Endothelial cell of umbilical vein (primary cell): ENCODE results near the gene ZSWIM4. TPM values are rescaled to one million over a fixed set of nuclear protein-coding genes. Genes with fewer than 3 reads are reported as not detected.

Source experiments
- BruUV-seq: library from RNA; stranded (reverse); fragments of 400-500 nt; replicated peaks from 2 replicates; lab custom pipeline; 2021; lab: Mats Ljungman, UMichigan
- CTCF ChIA-PET: fragments of 300-600, 350-600 bp; sonication (Branson Sonifier 250); formaldehyde crosslinking; loops from one replicate; lab custom pipeline; 2021; ENCODE audit warnings: antibody characterized with exemption, inconsistent platforms; lab: Charles Lee
- POLR2A ChIA-PET: fragments of 300-600, 350-600 bp; sonication (Branson Sonifier 250); formaldehyde crosslinking; loops from one replicate; lab custom pipeline; 2021; ENCODE audit warnings: antibody characterized with exemption, inconsistent platforms; lab: Charles Lee
- DNase-seq: peaks from one replicate; pipeline ENCODE4 v3.0.0-alpha.2; 2011; ENCODE audit warnings: low read depth, low spot score
- FAIRE-seq: peaks from 2 replicates; lab custom pipeline; 2011; peaks lifted over from hg19 to GRCh38; lab: Jason Lieb, UNC
- H2AFZ ChIP-seq: 2 replicates; pipeline ENCODE4 v1.6.0; 2012; ENCODE audit warnings: low read depth, low read length, control low read depth, inconsistent platforms
- H3K27ac ChIP-seq: 2 replicates; pipeline ENCODE4 v1.5.1; 2011; ENCODE audit warnings: low read depth, mild to moderate bottlenecking, control low read depth, low read length, moderate library complexity; ENCODE audit not compliant: insufficient read depth
- H3K27me3 ChIP-seq, 2 experiments: 2 replicates each; pipeline versions ENCODE4 v1.6.0 to v1.6.1; 2011; ENCODE audit warnings: low read length in 2 of 2, mixed read lengths in 1 of 2; ENCODE audit not compliant: control insufficient read depth in 2 of 2, insufficient read depth in 2 of 2
- H3K36me3 ChIP-seq, 2 experiments: 2 replicates in 1 of 2; 3 replicates in 1 of 2; pipeline ENCODE4 v1.5.1; 2011; ENCODE audit warnings: low read length in 2 of 2, mild to moderate bottlenecking in 1 of 2, moderate library complexity in 1 of 2; ENCODE audit not compliant: control insufficient read depth in 2 of 2, insufficient read depth in 2 of 2; ENCODE audit errors: extremely low read depth in 1 of 2
- H3K4me1 ChIP-seq: 3 replicates; pipeline ENCODE4 v1.5.1; 2011; ENCODE audit warnings: mild to moderate bottlenecking, low read length; ENCODE audit not compliant: control insufficient read depth, insufficient read depth; ENCODE audit errors: extremely low read depth
- H3K4me2 ChIP-seq: 2 replicates; pipeline ENCODE4 v1.6.1; 2011; ENCODE audit warnings: low read length, control low read depth, mixed read lengths; ENCODE audit not compliant: insufficient read depth
- H3K4me3 ChIP-seq, 3 experiments: fragments of 200-600 bp in 1 of 3; sonication (generic), shearing (Covaris generic) in 1 of 3; replicated peaks in 1 of 3; 2 replicates each; pipeline ENCODE4 v1.5.1; 2011 to 2016; ENCODE audit warnings: control low read depth in 3 of 3, low read length in 3 of 3, mild to moderate bottlenecking in 2 of 3, inconsistent platforms in 1 of 3, low read depth in 1 of 3, moderate library complexity in 1 of 3; ENCODE audit not compliant: insufficient read depth in 1 of 3
- H3K79me2 ChIP-seq: 2 replicates; pipeline ENCODE4 v1.6.0; 2012; ENCODE audit warnings: low read length, inconsistent platforms; ENCODE audit not compliant: control insufficient read depth, insufficient read depth
- H3K9ac ChIP-seq: replicated peaks from 2 replicates; pipeline ENCODE3; 2011; ENCODE audit warnings: low read length, control low read depth; ENCODE audit not compliant: insufficient read depth; ENCODE audit errors: extremely low read depth
- H3K9me1 ChIP-seq: replicated peaks from 3 replicates; pipeline ENCODE4 v1.6.0; 2011; ENCODE audit warnings: mild to moderate bottlenecking, low read length; ENCODE audit not compliant: control insufficient read depth, insufficient read depth; ENCODE audit errors: extremely low read depth
- H3K9me3 ChIP-seq: replicated peaks from 2 replicates; pipeline ENCODE4 v1.5.1; 2012; ENCODE audit warnings: low read length, inconsistent platforms; ENCODE audit not compliant: control insufficient read depth, insufficient read depth
- H4K20me1 ChIP-seq: replicated peaks from 2 replicates; pipeline ENCODE3; 2011; ENCODE audit warnings: mild to moderate bottlenecking, low read length; ENCODE audit not compliant: control insufficient read depth, insufficient read depth; ENCODE audit errors: extremely low read depth
- EZH2 ChIP-seq: IDR thresholded peaks from 2 replicates; pipeline ENCODE4 v1.6.1; 2012; ENCODE audit warnings: borderline replicate concordance, low read depth, mild to moderate bottlenecking, moderate library complexity, low read length, inconsistent platforms; ENCODE audit not compliant: severe bottlenecking
- FOS ChIP-seq: IDR thresholded peaks from 2 replicates; pipeline ENCODE4 v1.6.1; 2011; ENCODE audit warnings: mild to moderate bottlenecking, low read length, moderate library complexity, borderline replicate concordance; ENCODE audit not compliant: insufficient read depth
- GATA2 ChIP-seq: IDR thresholded peaks from 2 replicates; pipeline ENCODE4 v1.7.0; 2011; ENCODE audit warnings: low read depth, mild to moderate bottlenecking, moderate library complexity, mixed read lengths, low read length; ENCODE audit not compliant: insufficient read length, insufficient read depth
- JUN ChIP-seq: IDR thresholded peaks from 2 replicates; pipeline ENCODE4 v1.6.1; 2011; ENCODE audit warnings: borderline replicate concordance, low read depth; ENCODE audit not compliant: insufficient read length, insufficient read depth
- MYC ChIP-seq: IDR thresholded peaks from one replicate; pipeline ENCODE4 v1.6.1; 2011; ENCODE audit warnings: mild to moderate bottlenecking, low read depth, low read length
- POLR2A ChIP-seq: IDR thresholded peaks from 2 replicates; pipeline ENCODE4 v1.6.1; 2012; ENCODE audit warnings: low read depth, mild to moderate bottlenecking, control low read depth, low read length
- POLR2AphosphoS5 ChIP-seq: IDR thresholded peaks from 2 replicates; pipeline ENCODE4 v1.6.1; 2012; ENCODE audit warnings: low read depth, mild to moderate bottlenecking, control low read depth, low read length, moderate library complexity; ENCODE audit not compliant: insufficient read depth
- dilution Hi-C: fragments of 300-500 bp; cut with MboI; formaldehyde crosslinking; loops from one replicate; pipeline ENCODE4 v1.15.0; 2019; ENCODE audit warnings: low sequenced_read_pairs; ENCODE audit not compliant: extremely low pct_ligation_motif_present
- intact Hi-C: fragments of 100-400 bp; cut with micrococcal nuclease; formaldehyde crosslinking; loops from one replicate; pipeline ENCODE4 v1.10.0; 2022
- polyA plus RNA-seq, 4 experiments: library from polyadenylated mRNA; depleted of rRNA in 3 of 4; stranded (reverse) in 3 of 4; unstranded in 1 of 4; fragments of >200 nt; gene quantifications; 2 replicates each; pipeline versions ENCODE4 v1.2.1 to v1.2.3, GENCODE V29; 2011 to 2012; ENCODE audit warnings: missing spikeins in 1 of 4
- total RNA-seq: library from RNA; stranded (reverse); gene quantifications from 2 replicates; pipeline ENCODE4 v1.2.3, GENCODE V29; 2021
- TF ChIP-seq, protein P1 (sequence below): IDR thresholded peaks from 2 replicates; pipeline ENCODE4 v1.6.1; 2011; ENCODE audit not compliant: insufficient read depth, insufficient read length
- TF ChIP-seq, protein P2 (sequence below), 2 donors: IDR thresholded peaks; 1 replicate in 1 of 2; 2 replicates in 1 of 2; pipeline ENCODE4 v1.5.1; 2011; ENCODE audit warnings: low read length in 2 of 2, mild to moderate bottlenecking in 2 of 2, moderate library complexity in 2 of 2, control low read depth in 1 of 2, inconsistent platforms in 1 of 2, low read depth in 1 of 2; ENCODE audit not compliant: insufficient read depth in 1 of 2; ENCODE audit errors: extremely low read depth in 1 of 2

Gene ZSWIM4
- total and polyA plus RNA-seq, 2 donors (not counting 3 experiments of a cell fraction or from before 2014, with no cell fraction given): 12.7 to 26.6 TPM

- POLR2A ChIA-PET: interaction anchor here (0.8 kb wide), 1 partner anchor 10 kb away, joined by 3 read pairs; no protein-coding TSS in a partner anchor
- Histone ChIP-seq H3K4me2 (no peak overlapping the region), H3K27me3 (no peaks in the 10 kb centered on the region), H3K4me3 (no peak overlapping the region), H3K27ac (no peak overlapping the region), H4K20me1 (no peaks in the 10 kb centered on the region), H3K9ac (no peak overlapping the region), H3K36me3 (peaks cover 10 to 46% of the 10 kb centered on the region in 2 experiments), H2AFZ (no peak overlapping the region), H3K4me1 (no peaks in the 10 kb centered on the region), H3K9me1 (no peaks in the 10 kb centered on the region), H3K79me2 (no peaks in the 10 kb centered on the region), H3K9me3 (no peaks in the 10 kb centered on the region)
- DNase-seq (no peak), FAIRE-seq (no peak)
- intact Hi-C loops: no loop called here
- TF ChIP-seq POLR2A: no peak
- no peak for TF ChIP-seq MYC
- no peak for TF ChIP-seq GATA2
- TF ChIP-seq POLR2AphosphoS5: no peak
- no peak for TF ChIP-seq EZH2
- TF ChIP-seq, protein P1, sequence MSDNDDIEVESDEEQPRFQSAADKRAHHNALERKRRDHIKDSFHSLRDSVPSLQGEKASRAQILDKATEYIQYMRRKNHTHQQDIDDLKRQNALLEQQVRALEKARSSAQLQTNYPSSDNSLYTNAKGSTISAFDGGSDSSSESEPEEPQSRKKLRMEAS: no peak
- no peak for TF ChIP-seq FOS
- TF ChIP-seq JUN: no peak
- TF ChIP-seq, protein P2, sequence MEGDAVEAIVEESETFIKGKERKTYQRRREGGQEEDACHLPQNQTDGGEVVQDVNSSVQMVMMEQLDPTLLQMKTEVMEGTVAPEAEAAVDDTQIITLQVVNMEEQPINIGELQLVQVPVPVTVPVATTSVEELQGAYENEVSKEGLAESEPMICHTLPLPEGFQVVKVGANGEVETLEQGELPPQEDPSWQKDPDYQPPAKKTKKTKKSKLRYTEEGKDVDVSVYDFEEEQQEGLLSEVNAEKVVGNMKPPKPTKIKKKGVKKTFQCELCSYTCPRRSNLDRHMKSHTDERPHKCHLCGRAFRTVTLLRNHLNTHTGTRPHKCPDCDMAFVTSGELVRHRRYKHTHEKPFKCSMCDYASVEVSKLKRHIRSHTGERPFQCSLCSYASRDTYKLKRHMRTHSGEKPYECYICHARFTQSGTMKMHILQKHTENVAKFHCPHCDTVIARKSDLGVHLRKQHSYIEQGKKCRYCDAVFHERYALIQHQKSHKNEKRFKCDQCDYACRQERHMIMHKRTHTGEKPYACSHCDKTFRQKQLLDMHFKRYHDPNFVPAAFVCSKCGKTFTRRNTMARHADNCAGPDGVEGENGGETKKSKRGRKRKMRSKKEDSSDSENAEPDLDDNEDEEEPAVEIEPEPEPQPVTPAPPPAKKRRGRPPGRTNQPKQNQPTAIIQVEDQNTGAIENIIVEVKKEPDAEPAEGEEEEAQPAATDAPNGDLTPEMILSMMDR (IDR thresholded peaks at IDR 0.05; ENCODE audit: extremely low read depth in 1 of 2, insufficient read depth in 1 of 2, low read depth in 1 of 2, low read length in 2 of 2): no peak
- dilution Hi-C loops: no loop called here
- BruUV-seq: no TSS peak
- CTCF ChIA-PET: interaction anchor here (0.6 kb wide), 1 partner anchor 77 kb away, joined by 3 read pairs; no protein-coding TSS in a partner anchor
Measured at GRCh38 chr19:13808856-13809255, 13.6 kb downstream of the ZSWIM4 start.
